ENCODE data around the gene ACAP1. TPM values are rescaled to one million over a fixed set of nuclear protein-coding genes. Genes with fewer than 3 reads are reported as not detected.

Gene ACAP1, protein sequence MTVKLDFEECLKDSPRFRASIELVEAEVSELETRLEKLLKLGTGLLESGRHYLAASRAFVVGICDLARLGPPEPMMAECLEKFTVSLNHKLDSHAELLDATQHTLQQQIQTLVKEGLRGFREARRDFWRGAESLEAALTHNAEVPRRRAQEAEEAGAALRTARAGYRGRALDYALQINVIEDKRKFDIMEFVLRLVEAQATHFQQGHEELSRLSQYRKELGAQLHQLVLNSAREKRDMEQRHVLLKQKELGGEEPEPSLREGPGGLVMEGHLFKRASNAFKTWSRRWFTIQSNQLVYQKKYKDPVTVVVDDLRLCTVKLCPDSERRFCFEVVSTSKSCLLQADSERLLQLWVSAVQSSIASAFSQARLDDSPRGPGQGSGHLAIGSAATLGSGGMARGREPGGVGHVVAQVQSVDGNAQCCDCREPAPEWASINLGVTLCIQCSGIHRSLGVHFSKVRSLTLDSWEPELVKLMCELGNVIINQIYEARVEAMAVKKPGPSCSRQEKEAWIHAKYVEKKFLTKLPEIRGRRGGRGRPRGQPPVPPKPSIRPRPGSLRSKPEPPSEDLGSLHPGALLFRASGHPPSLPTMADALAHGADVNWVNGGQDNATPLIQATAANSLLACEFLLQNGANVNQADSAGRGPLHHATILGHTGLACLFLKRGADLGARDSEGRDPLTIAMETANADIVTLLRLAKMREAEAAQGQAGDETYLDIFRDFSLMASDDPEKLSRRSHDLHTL
- total RNA-seq (2021; ENCODE audit: unreplicated experiment) (8.8 TPM), Bru-seq, nascent RNA (percentile 20 among the genes with signal in this experiment), BruChase-seq, experiment 1, labeled RNA remaining after a 6-hour chase (percentile 12 among the genes with signal in this experiment), BruChase-seq, experiment 2, labeled RNA remaining after a 2-hour chase (percentile 14 among the genes with signal in this experiment)
- 22.2 and 28.1 TPM in 2 replicates for polyA plus RNA-seq (2012)
- long read RNA-seq, full-length matches to known transcripts = 2 of 4 reads
- long read RNA-seq, partial matches to known transcripts = 0 of 4 reads
- long read RNA-seq, other reads (novel, unspliced or antisense) = 2 of 4 reads

- Histone ChIP-seq H3K27ac (ENCODE audit: low read depth, low read length) (no peak within 1 kb of the TSS), H2AFZ (ENCODE audit: low read depth, low read length, poor library complexity, severe bottlenecking) (no peak within 1 kb of the TSS), H3K9ac (ENCODE audit: low read length) (no peak within 1 kb of the TSS), H3K9me2 (ENCODE audit: insufficient read depth) (no peaks in the 10 kb centered on the region), H3K4me1 (ENCODE audit: control insufficient read depth in 1 of 2, insufficient read depth in 2 of 2, low read length in 2 of 2) (peaks cover 0 to 5% of the 10 kb centered on the region in 2 experiments; a peak in 2 of 4 replicates), H3K27me3 (ENCODE audit: insufficient read depth, low read length) (no peaks in the 10 kb centered on the region), H3K79me2 (ENCODE audit: insufficient read depth, low read length) (no peaks in the 10 kb centered on the region), H4K20me1 (ENCODE audit: insufficient read depth) (no peaks in the 10 kb centered on the region), H3K36me3 (ENCODE audit: control insufficient read depth in 1 of 2, insufficient read depth in 2 of 2, low read length in 2 of 2) (no peaks in the 10 kb centered on the region), H3K4me2 (ENCODE audit: low read length) (no peak within 1 kb of the TSS), H3K9me3 (ENCODE audit: control insufficient read depth in 1 of 2, insufficient read depth in 1 of 2, low read depth in 1 of 2, low read length in 2 of 2) (no peaks in the 10 kb centered on the region), H3K4me3 (replicated peaks in 1 of 2; ENCODE audit: low read depth in 1 of 2, low read length in 2 of 2) (no peak within 1 kb of the TSS)
- ChIA-PET CTCF (no interaction called here), POLR2A (interaction anchor here (0.9 kb wide), 2 partner anchors 24 to 67 kb away, joined by 3 read pairs; partner anchors contain the start of gene TMEM256), RAD21 (ENCODE audit: low non-redundant PET in 1 of 2, low total read pairs in 2 of 2, uncharacterized antibody in 2 of 2, unreplicated experiment in 2 of 2) (no interaction called here)
- intact Hi-C loops (cut with micrococcal nuclease) = no loop called here
- peak; percentile 49 for ATAC-seq
- TF ChIP-seq EGR1 (IDR thresholded peaks at IDR 0.05; ENCODE audit: low read depth) (no peak), RAD21 (IDR thresholded peaks at IDR 0.05; ENCODE audit: low read depth) (no peak), ATF3 (IDR thresholded peaks at IDR 0.05) (no peak), SIN3A (IDR thresholded peaks at IDR 0.05; ENCODE audit: low read depth) (no peak), CTCF (IDR thresholded peaks at IDR 0.05 in 2 of 3, conservative IDR thresholded peaks at IDR 0.05 in 1 of 3; ENCODE audit: borderline replicate concordance in 1 of 3, insufficient read depth in 1 of 3, low read depth in 2 of 3, low read length in 2 of 3) (no peak), CBX3 (IDR thresholded peaks at IDR 0.05; ENCODE audit: low read depth) (no peak), ZNF274 (IDR thresholded peaks at IDR 0.05; ENCODE audit: low read depth, low read length) (no peak), SP1 (IDR thresholded peaks at IDR 0.05; ENCODE audit: low read depth) (no peak), ZBTB33 (IDR thresholded peaks at IDR 0.05; ENCODE audit: extremely low read depth, insufficient replicate concordance, low read length) (no peak), JUND (IDR thresholded peaks at IDR 0.05) (no peak)
- TF ChIP-seq, protein P1, sequence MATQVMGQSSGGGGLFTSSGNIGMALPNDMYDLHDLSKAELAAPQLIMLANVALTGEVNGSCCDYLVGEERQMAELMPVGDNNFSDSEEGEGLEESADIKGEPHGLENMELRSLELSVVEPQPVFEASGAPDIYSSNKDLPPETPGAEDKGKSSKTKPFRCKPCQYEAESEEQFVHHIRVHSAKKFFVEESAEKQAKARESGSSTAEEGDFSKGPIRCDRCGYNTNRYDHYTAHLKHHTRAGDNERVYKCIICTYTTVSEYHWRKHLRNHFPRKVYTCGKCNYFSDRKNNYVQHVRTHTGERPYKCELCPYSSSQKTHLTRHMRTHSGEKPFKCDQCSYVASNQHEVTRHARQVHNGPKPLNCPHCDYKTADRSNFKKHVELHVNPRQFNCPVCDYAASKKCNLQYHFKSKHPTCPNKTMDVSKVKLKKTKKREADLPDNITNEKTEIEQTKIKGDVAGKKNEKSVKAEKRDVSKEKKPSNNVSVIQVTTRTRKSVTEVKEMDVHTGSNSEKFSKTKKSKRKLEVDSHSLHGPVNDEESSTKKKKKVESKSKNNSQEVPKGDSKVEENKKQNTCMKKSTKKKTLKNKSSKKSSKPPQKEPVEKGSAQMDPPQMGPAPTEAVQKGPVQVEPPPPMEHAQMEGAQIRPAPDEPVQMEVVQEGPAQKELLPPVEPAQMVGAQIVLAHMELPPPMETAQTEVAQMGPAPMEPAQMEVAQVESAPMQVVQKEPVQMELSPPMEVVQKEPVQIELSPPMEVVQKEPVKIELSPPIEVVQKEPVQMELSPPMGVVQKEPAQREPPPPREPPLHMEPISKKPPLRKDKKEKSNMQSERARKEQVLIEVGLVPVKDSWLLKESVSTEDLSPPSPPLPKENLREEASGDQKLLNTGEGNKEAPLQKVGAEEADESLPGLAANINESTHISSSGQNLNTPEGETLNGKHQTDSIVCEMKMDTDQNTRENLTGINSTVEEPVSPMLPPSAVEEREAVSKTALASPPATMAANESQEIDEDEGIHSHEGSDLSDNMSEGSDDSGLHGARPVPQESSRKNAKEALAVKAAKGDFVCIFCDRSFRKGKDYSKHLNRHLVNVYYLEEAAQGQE (IDR thresholded peaks at IDR 0.05; ENCODE audit: low read depth) = no peak
- DNase-seq (ENCODE audit: low read depth, low spot score) = no peak
- no TSS peak for BruUV-seq (replicated peaks)
These were observed at the start of gene ACAP1 for GRCh38 chr17:7336240-7337175. Gene ACAP1, plus strand, starts transcription at chr17:7336529. Its CDS starts 206 bp downstream, at chr17:7336735.

Measured in HCT116 (cell line).